C1 segment of cervical spinal cord (tissue), 14 donors: Measurements from ENCODE around the gene FAM20C.
"Not testable (repeated sequence)": the region's sequence is repeated elsewhere in the genome, so short reads cannot be mapped to it uniquely, and the experiment has no call there.

Experiments
- DNase-seq, 14 donors: peaks; one replicate each; lab custom pipeline; 2025; lab: John Stamatoyannopoulos, UW

FAM20C gene

DNA sequence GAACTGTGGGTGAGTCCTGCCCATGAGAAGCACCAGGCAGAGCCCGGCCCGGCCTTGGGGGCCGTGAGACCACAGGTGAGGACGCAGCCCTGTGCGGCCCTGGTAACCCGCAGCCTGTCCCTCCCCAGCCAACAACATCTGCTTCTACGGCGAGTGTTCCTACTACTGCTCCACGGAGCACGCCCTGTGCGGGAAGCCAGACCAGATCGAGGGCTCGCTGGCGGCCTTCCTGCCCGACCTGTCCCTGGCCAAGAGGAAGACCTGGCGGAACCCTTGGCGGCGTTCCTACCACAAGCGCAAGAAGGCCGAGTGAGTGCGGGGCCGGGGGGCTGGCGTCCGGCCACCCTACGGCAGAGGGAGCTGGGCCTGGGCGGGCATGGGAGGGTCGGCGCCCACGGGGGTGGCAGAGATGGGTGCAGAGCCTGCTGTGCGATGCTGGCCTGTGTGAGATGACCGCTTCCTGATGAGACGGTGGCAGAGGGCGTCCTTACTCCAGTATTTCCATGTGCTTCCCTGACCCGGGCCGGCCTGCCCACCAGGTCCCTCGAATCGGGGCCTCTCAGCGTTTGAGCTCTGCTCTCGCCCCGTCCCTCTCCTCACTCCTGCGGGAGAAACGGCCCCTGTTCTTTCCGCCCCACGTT is 63.5 kb downstream of the FAM20C start:
- no peak for DNase-seq

DNA sequence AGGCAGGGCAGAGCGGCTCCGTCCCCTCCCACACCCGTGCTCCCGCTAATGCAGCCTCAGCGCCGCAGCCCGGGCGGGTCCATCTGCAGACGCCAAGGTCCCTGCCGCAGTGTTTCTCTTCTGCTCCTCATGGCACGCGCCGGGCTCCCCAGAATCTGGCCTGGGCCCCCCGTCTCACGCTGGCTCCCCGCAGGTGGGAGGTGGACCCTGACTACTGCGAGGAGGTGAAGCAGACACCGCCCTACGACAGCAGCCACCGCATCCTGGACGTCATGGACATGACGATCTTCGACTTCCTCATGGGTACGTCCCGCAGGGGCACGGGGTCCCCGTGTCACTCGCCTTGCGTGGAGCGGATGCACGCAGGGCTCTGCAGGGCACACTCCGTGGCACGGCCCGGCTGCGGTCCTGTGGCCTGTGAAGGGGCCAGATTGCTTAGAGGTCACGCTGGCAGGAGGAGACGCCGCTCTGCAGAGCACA is 64.1 kb downstream of the FAM20C start:
- DNase-seq, result no peak

DNA sequence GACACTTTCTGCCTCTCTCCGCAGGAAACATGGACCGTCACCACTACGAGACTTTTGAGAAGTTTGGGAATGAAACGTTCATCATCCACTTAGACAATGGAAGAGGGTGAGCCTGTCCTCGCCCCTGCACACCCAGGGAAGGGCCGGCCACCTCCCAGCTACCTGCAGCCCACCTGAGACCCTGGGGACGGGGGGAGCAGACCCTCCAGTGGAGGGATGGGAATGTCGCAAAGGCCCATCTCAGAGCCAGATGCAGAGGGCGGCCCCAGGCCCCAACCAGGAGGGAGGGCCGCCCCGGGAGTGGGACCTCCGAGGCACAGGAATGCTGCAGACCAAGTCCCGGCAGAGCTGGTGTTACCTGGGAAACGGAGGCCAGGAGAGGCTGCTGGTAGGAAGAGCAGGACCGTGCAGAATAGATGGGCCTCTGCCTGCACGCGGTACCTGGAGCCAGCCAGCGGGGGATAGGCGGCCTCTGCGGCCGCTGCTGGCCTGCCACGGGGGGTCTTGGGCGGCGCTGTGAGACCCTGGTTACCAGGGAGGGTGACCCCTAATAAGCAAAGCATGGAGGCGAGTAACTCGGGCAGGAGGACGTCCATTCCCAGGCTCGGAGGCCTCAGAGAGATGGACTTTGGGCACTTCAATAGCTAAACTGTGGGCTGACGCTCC is 64.7 kb downstream of the FAM20C start:
- no peak for DNase-seq

GRCh38 chr7:257647-257992 is 65.2 kb downstream of the FAM20C start:
- no peak for DNase-seq

GRCh38 chr7:258476-259190 is 66.3 kb downstream of the FAM20C start:
- no peak for DNase-seq

DNA sequence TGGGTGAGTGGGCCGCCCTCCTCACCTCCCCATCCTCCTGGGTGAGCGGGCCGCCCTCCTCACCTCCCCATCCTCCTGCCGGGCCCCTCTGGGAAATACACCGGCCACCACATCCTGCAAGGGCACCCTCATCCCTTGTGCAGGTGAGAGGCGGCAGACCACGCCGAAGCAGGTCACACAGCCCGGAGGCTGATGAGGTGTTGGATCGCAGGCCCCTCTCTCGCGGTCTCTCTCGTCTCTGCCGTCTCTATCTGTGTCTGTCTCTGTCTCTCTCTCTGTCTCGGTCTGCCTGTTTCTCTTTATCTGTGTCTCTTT is 66.8 kb downstream of the FAM20C start:
- DNase-seq, result no peak

- DNase-seq, result no peak
These were observed 67.5 kb downstream of the FAM20C start for GRCh38 chr7:259751-260405.

- DNase-seq, result no peak
These were observed 68.3 kb downstream of the FAM20C start for GRCh38 chr7:260441-261281.

- DNase-seq, result no peak
These were observed 69.2 kb downstream of the FAM20C start for GRCh38 chr7:261341-262250.

DNA sequence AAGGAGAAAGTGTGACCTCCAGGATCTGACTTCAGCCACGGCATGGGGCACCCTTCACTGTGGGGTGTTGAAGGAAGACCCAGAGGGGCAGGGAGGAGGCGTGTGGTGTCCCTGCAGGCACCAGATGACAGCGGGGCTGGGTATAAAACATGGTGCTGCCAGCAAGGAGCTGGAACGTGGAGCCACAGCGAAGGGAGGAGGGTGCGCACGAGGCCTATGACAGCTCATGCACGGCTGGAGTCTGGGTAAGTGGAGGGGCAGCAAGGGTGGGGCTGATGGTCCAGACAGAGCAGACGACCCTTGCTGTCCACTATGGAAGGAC is 69.8 kb downstream of the FAM20C start:
- DNase-seq, result no peak

- not testable (repeated sequence) for DNase-seq
These were observed 70.4 kb downstream of the FAM20C start for GRCh38 chr7:262631-263311.

- DNase-seq, result not testable (repeated sequence)
These were observed 71.3 kb downstream of the FAM20C start for GRCh38 chr7:263483-264351.

DNA sequence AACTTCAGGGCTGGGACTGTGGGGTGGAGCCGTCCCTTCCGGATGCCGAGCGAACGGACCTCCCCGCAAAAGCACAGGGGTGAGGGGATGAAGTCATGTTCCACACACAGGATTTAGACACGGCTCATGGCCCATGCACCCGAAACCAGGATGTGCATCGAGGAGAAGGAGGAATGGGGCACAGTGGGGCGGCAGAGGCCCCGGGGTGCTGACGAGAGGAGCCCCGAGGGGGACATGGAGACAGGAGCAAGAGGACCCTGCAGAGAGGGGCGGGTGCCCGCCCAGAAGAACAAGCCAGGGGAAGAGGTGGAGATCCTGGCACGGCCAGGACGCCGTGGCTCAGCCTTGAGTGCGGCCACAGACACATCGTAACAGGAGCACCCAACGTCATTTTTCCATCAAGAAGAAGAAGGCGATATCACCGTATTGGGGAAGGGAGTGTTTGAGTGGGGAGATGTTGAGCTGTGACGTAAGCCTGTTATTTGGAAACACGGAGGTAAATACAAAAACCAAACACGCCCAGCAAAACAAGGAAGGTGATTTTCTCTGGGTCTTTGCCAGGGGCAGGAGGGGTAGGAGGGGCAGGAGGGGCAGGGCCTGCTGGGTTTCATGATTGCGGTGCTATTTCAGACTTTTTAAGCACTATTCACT is 72.3 kb downstream of the FAM20C start:
- no peak for DNase-seq

DNA sequence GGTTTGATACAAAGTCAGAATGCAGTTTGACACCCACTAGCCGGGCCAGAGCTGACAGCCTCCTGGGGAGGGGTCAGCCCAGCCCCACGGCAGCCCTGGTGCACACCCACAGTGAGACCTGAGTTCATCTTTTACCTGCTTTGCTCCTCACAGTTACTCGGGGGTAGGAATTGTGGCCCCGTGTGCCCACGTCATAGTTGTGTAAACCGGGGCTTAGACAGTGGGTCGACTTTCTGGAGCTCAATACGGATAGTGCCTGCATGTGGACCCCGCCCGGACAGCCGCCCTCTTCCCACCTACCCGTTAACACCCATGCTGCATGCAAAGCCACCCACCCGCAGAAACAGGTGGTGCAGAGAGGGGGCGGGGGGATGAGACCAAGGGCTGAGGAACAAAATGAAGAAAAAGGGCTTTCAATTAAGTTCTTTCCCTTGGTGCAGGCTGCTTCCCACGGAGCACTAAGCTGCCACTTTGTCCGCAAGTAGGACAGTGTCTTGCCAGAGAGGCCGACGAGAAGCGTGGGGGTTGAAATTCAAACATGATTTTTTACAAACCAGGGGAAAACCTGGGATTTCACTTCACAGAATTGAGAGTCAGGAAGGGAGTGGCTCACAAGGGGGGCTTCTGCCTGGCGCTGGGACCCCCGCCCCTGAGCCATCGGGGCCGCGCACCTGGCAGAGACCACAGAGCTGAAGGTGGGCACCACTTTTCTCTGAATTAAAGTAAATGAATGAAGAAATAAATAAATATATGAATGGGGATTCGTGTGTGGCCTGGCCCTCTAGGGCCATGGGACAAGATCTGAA is 73.0 kb downstream of the FAM20C start:
- no peak for DNase-seq

GRCh38 chr7:265998-266850 is 73.9 kb downstream of the FAM20C start:
- no peak for DNase-seq
